HG02763 (cell line): ENCODE data around the gene SURF1.
A peak's percentile ranks its signal among the peaks of the same experiment; 100 is the strongest.
"Not testable (repeated sequence)": the region's sequence is repeated elsewhere in the genome, so short reads cannot be mapped to it uniquely, and the experiment has no call there.

Source experiments
- ATAC-seq: cut with Tn5 transposase; IDR thresholded peaks from one replicate; pipeline ENCODE4 v1.9.1; 2021; ENCODE audit warnings: mild to moderate bottlenecking, moderate library complexity; ENCODE audit not compliant: unreplicated experiment

The SURF1 gene

DNA sequence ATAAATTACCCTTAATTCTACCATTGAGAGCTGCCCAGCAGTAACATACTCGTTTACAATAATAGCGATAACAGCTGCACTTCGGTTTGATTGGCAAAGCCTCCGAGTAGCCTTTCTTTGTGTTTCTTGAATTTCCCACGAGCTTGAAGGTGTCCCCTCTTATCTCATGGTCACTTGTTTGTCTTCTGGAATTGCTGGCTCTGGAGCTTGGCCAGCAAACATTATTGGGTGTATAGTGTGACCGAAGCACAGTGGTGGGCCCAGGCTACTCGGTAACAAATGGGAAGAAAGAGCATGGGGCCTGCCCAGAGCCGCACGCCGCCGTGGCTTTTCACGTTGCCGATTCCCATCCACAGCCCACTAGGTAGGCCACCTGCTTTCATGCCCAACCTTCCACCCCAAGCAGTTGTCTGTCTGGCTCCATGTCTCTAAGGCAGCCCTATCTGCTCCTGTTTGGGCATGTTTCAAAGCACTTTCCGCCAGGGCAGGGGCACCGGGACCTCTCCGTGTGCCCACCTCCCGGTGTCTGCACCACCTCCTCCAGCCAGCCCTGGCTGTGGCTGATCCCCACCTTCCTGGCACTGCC, 28.5 kb upstream of the SURF1 start:
- ATAC-seq = no peak

DNA sequence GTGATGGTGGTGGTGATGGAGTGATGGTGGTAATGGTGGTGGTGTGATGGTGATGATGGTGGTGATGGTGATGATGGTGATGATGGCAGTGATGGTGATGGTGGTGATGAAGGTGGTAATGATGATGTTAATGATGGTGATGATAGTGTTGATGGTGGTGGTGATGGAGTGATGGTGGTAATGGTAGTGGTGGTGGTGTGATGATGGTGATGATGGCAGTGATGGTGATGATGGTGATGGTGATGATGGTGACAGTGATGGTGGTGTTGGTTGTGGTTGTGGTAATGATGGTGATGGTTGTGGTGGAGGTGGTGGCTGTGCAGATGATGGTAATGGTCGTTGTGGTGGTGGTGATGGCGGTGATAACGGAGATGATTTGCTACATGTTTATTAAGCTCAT, 27.2 kb upstream of the SURF1 start:
- ATAC-seq = no peak

DNA sequence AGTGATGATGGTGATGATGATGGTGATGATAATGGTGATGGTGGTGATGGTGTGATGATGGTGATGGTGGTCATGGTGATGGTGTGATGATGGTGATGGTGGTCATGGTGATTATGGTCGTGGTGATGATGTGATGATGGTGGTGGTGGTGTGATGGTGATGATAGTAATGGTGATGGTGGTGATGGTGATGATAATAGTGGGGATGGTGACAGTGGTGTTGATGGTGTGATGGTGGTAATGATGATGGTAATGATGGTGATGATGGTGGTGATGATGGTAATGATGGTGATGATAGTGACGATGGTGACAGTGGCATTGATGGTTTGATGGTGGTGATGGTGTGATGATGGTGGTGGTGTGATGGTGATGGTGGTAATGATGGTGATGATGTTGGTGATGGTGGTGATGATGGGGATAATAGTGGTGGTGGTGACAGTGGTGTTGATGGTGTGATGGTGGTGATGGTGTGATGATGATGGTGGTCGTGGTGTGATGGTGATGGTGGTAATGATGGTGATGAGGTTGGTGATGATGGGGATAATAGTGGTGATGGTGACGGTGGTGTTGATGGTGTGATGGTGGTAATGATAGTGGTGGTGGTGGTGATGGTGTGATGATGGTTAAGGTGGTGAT, 26.3 kb upstream of the SURF1 start:
- no peak for ATAC-seq

DNA sequence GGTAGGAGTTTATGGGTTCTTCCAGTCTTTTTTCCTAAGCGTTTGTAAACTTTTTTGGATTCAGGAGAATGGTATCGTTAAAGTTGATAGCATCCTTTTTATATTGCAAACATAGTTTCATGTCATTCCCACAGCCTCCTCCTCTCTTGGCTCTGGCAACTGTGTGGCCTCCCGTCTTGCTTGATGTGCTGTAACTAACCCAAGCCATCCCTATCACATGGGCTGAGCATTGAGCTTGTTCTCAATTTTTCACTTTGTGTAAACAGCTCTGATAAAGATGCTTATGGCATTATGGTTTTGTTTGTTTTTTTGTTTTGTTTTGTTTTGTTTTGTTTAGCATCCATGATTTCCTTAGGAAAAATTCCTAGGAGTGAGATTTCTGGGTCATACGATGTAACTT, 24.4 kb upstream of the SURF1 start:
- ATAC-seq = no peak

DNA sequence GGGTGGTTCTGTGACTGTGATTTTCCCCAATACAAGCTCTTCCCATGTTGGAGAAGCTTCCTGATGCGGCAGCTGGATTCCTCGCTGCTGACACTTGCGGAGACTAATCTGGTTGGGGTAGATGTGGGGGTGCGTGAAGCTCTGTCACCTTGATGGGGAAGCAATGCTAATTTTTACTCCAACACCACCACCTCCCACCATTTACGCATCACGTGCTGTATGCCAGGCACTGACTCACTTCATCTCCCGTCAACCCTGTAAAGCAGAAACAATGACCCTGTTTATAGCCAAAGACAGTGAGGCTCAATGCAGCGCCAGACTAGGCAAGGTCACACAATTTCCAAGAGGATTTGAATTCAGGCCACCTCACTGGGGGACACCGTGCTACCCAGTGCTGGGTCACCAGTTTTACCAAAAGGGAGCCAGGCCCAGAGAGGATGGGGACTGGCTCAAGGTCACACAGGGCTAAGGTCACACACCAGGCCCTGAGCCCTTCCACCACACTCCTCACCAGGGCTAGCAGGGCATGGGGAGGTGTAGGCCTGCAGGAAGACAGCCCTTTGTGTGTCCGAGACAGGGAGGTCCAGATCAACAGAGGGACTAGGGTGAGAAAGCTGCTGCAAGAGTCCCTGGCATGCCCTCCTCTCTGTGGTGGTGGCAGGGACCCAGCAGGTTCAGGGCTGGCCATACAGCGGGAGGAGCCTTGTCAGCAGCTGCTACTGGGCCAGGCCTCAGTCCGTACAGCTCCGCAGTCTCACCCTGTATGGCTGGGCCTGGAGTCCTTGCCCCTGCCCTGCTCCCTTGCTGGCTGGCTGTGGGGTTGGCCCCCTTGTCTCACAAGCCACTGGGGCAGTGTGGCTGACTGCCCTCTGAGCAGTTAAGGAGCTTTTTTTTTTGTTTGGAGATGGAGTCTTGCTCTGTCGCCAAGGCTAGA, 23.1 kb upstream of the SURF1 start:
- no peak for ATAC-seq

DNA sequence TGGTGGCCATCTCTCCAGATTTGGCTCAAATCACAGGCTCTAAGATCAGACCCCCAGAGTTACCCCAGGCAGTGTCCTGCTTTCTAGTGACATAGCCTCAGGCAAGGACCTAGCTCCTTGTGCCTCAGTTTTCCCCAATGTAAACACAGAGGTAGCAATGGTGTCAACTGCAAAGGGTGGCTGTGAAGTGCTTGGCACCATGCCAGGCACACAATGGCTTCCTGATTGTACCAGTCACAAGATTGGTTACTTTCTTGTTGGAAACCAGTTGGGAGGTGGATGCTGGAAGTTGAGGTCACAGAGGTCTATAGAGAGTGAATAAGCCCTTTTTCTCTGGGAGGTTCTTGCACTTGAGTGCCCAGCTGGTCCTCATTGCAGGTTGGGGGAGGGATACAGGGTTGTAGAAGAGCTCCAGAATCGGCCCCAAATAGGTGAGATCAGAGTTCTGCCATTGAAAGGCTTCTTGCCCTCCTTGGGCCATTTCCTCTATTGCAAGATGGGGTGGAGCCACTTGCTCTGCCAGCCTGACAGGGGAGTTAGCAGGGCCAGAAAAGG, 22.2 kb upstream of the SURF1 start:
- no peak for ATAC-seq

DNA sequence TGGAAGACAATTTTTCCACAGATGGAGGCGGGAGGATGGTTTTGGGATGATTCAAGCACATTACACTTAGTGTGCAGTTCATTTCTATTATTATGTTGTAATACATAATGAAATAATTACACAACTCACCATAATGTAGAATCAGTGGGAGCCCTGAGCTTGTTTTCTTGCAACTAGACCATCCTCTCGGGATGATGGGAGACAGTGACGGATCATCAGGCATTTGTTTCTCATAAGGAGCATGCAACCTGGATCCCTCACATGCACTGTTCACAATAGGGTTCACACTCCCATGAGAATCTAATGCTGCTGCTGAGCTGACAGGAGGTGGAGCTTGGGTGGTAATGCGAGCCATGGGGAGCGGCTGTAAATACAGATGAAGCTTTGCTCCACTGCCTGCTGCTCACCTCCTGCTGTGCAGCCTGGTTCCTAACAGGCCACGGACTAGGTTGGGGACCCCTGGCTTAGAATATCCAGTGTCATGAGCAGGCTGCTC, 21.5 kb upstream of the SURF1 start:
- no peak for ATAC-seq

DNA sequence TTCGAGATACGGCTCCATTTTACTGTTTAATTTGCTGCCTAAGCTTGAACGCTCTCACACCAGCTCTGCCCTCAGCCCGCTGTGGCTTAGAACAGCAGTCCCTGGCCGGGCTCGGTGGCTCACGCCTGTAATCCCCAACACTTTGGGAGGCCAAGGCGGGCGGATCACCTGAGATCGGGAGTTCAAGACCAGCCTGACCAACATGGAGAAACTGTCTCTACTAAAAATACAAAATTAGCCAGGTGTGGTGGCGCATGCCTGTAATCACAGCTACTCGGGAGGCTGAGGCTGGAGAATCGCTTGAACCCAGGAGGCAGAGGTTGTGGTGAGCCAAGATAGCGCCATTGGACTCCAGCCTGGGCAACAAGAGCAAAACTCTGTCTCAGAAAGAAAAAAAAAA, 21.0 kb upstream of the SURF1 start:
- ATAC-seq = not testable (repeated sequence)

DNA sequence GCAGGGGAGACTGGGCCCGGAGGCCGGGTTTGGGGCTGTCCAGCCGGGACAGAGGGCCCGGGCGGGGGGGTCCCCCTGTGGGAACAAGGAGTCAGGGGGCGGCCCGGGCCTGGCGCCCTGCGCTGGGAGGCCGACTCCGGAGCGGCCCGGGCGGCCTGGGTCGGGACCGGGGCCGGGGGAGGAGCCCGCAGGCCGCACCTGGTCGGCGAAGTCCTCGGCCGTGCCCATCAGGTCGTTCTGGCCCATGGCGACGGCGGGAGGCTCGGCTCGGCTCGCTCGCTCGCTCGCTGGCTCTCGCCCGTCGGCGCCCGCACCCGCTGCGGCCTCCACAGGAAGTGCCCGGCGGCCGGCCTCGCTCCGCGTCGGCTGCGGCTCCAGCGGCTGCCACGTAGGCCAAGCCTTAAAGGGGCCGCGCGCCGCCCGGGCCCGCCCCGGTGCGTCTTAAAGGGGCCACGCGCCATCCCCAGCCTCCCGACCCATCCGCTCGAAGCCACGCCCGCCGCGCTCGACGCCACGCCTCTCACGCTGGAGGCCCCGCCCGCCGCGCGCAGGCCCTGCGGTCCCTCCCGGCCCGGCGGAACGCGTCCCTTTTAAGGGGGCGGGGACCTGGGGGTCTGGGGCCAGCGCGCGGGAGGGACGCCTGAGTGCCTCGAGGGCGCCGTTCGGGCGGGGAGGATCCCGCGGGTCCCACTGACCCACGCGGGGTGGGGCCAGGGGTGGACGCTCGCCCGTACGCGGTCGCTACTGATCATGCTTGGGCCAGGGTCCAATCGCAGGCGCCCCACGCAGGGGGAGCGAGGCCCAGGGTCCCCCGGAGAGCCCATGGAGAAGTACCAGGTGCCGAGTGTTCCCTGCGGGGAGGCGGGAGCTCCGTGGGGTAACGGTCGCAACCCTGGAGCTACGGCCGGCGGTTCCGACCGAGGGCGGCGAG, 19.7 kb upstream of the SURF1 start, which contains the start of the genes STKLD1 and SURF4:
TSS of gene STKLD1 (plus strand) at position 643 of the 931 bp plus-strand sequence. CDS start at position 751, 108 bp downstream.
TSS of gene SURF4 (minus strand) at position 337 of the 931 bp plus-strand sequence. CDS start at position 246, 91 bp downstream.
- peak; percentile 84 for ATAC-seq

DNA sequence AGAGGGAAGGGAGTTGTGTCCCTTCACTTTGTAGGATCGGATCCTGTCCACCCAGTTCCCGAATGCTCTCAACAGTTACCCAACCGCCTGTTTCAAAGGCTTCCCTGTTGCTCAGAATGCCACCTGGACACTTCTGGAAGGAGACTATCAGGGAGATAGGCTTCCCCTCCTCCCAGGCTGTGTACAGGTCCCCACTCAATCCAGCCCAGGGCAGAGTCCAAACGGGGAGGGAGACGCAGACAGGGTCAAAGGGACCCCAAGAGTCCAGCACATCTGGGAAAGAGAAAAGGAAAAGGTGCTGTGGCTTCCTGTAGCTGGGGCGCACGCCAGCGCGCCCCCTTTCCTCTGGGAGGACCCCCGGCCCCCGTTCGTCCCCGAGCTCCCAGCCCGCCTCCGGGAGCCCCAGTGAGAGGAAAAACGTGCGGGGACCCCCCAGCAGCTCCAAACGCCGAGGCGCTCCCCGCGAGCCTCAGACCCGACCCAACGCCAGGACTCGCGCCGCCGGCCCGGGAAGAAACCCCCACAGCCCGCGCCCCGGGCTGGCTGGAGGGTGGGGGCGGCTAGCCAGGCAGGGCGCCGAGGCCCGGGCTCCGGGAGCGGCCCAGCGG, 18.9 kb upstream of the SURF1 start:
- ATAC-seq = peak; percentile 6

DNA sequence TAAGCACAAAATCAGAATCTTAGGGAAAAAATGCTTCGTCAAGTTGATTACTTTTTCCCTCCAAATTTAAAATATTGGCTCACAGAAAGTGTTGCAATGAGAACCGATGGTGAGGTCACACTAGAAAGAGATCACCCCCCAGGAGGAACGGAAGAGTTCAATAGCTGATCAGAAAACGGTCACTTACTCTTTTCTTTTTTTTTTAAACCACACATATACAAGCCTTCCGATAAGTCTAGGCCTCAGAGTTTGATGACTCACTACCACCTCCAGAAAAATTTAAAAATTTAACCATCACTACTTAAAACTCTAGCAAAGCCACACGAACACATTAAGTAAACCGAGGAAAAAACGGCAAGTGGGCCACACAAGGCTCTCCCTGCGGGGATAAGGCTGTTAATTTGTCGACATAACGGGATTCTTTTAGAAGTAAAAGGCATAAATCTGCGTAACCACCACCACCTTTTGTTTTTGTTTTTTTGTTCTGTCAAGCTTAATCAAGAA, 18.4 kb upstream of the SURF1 start:
- ATAC-seq = no peak

DNA sequence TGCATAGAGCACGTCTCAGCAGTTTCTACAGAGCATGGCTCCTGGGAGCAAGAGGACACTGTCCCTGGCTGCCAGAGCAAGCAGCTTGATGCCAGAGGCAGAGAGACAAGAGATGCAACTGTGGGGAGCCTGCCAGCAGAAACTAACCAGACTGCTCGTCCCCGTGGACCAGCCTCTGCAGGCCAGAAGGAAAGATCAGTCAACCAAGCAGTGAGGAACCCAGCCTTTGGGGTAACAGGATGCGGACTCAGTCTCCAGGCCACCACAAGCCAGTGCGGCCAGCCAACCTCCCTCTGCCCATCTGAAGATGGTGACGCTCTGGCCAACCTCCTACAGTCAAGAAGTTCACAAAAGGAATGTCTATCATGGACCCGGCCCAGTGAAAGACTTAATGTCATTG, 15.9 kb upstream of the SURF1 start:
- no peak for ATAC-seq

DNA sequence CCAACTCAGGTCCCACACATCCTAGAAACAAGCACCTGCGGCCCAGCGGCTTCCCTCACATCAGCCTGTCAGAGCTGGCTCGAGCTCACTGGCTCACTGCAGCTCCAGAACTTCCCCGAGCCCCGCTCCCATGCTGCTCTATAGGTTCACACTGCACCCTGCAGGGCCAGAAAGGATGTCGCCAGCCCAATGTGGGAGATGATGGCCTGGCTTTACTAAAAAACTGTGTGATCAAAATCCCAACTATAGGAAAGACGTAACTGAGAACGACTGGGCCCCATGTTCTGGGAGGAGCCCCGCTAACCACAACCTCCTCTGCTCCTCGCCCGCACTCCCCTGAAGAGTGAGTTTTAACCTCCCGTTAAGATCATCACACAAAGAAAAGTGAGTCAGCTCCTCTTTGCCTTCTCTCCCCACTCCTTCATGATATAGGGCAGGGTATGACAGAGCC, 15.0 kb upstream of the SURF1 start:
- no peak for ATAC-seq

DNA sequence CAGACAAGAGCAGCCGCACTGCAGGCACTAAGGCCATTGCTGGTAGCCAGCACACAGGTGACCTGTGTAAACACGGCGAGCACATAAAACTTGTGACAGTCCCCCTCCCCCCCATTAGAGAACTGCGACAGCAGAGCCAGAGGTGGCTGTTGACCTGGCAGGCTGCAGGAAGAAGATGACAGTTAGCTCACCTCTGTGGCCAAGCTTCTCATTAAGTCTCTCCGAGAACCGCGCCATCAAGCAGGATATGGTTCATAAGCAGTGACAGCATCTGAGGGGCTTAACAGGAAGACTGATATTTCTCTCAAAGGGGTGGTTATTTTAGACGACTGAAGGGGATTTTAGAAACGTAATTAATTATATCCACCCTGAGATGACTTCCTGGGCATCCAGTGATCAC, 14.4 kb upstream of the SURF1 start:
- no peak for ATAC-seq

DNA sequence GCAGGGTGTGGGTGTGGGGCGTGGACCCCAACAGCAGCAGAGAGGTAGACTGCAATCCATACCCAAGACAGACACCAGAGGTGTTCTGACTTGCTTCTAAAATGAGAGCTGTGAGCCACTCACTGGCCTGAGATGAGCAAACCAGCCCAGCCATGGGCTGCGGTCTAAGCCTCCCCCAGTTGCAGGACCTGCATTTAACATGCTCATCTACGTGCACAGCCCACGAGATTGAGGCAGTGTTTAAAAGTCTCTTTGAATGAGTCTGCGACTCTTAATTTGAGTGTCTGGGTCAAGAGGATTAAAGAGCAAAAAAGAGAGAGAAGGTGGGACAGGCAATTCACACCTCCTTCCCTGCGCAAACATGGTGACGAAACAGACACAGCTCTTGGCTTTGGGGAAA, 13.6 kb upstream of the SURF1 start:
- ATAC-seq = no peak

DNA sequence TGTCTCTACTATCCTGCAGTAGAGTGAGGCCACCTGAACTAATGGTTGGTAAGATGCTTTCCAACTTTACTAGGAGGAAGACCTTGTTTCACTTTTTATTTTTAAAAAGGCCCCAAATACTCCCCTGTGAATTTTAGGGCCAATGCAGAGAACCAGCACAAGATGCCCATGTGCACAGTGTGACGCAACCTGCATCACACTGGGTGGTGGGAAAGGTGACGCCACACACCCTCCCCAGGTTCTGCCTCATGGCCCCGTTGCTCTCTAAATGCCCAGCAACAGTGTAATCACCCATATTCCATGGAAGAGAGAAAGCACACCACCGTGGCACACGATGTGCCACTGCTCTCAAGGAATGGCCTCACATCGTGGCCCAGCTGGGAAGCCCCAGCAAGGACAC, 13.1 kb upstream of the SURF1 start:
- no peak for ATAC-seq

DNA sequence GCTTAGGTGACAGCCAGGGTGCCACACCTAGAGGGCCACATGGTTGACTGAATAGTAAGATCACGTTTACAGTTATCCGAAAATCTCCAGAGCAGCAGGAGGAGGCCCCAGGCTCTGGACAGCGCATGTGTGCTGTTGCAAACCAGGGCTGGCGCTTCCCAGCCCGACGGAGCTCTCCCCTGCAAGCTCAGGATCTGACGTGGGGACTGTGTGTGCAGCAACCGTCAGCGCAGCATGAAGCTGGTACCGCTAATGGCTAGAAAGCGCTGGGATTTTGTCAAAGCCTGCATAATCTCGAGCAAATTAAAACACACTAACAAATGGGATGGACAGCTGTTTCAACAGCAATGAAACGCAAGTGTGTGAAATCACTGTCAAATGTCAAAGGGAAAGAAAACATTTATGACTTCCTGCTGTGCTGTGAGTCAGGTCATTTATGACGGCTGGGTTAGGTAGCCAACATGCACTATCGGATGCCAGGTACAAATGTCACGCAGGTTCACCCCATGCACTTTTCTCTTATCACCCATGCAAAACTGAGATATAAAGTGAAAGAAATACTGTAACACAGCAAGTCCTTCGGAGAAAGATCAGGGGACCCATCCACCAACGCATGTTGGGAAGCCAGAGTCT, 12.1 kb upstream of the SURF1 start:
- ATAC-seq = no peak

DNA sequence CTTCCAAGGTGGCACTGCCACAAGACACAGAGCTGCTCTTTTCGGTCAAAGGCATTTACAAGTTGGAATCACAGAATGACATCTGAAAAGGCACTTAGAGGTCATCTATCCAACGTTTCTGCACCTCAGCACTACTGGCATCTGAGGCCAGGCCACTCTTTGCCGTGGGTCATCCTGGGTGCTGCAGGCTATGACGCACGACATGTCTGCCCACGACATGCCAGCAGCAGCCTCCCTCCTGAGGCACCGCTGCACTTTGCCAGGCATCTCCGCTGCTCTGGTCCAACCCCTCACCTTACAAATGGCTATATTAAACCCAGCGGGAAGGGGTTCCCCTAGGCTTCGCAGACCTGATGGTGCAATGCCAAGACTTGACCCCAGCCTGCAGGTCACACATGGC, 11.5 kb upstream of the SURF1 start:
- ATAC-seq = no peak

DNA sequence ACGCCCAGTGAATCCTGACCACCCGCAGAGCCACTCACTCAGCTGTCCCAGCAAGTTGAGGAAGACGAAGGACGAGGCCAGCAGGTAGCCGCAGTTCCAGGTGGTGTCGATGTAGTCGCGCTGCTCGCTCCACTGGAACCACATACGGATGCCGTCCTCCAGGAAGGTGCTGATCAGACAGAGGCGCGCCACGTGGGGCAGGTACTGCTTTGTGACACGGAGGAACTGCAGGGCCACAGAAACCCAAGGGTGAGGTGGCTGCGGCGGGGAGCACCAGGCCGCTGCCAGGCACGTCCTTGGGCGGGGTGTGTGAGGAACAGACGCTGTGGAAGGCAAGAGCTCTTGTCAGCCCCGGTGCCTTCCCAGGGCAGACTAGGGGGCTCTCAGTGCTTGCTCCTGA, 10.9 kb upstream of the SURF1 start:
- ATAC-seq = no peak
